ENCODE results near the gene NIF3L1. TPM values are rescaled to one million over a fixed set of nuclear protein-coding genes. Genes with fewer than 3 reads are reported as not detected.

NIF3L1 gene
- total and polyA plus RNA-seq, 5 donors, result 16.6 to 23.1 (median 21.1) TPM

GRCh38 chr2:200852605-200853004, 36.6 kb upstream of the NIF3L1 start:
- intact Hi-C loops (cut with DNase I), result loop anchor here in 1 of 4 donors (5.0 kb wide), 1 partner anchor 35 kb away; no protein-coding TSS in a partner anchor

GRCh38 chr2:200856806-200857205, 32.4 kb upstream of the NIF3L1 start:
- WGBS, result 83% methylated on average over 8 of the region's 8 CpGs
- H3K27me3 ChIP-seq (ENCODE audit: control insufficient read depth, insufficient read depth), result no peaks in the 10 kb centered on the region
- ATAC-seq (no peak), DNase-seq (no peak)
- no peak overlapping the region for H3K4me3 ChIP-seq (ENCODE audit: low read length)
- intact Hi-C loops (cut with DNase I), result no loop called here
- H3K4me1 ChIP-seq (ENCODE audit: control insufficient read depth, insufficient read depth, low read length), result peaks cover 3% of the 10 kb centered on the region
- no peak overlapping the region for H3K27ac ChIP-seq (ENCODE audit: low read length)
- no peaks in the 10 kb centered on the region for H3K9me3 ChIP-seq (ENCODE audit: control insufficient read depth, low read length)

More at GRCh38 chr2:200852605-200853004, 36.6 kb upstream of the NIF3L1 start:
- Histone ChIP-seq H3K27ac (ENCODE audit: low read length) (no peak overlapping the region), H3K27me3 (ENCODE audit: control insufficient read depth, insufficient read depth) (no peaks in the 10 kb centered on the region), H3K4me1 (ENCODE audit: control insufficient read depth, insufficient read depth, low read length) (peaks cover 2% of the 10 kb centered on the region), H3K4me3 (ENCODE audit: low read length) (no peak overlapping the region), H3K9me3 (ENCODE audit: control insufficient read depth, low read length) (no peaks in the 10 kb centered on the region)
- WGBS, result 97% methylated on average over 2 of the region's 2 CpGs
- DNase-seq (no peak), ATAC-seq (no peak)

GRCh38 chr2:200860092-200860795, 28.9 kb upstream of the NIF3L1 start:
- Histone ChIP-seq H3K27ac (ENCODE audit: low read length) (no peak overlapping the region), H3K9me3 (ENCODE audit: control insufficient read depth, low read length) (no peaks in the 10 kb centered on the region), H3K27me3 (ENCODE audit: control insufficient read depth, insufficient read depth) (no peaks in the 10 kb centered on the region), H3K4me3 (ENCODE audit: low read length) (peak overlapping the region; percentile 31), H3K4me1 (ENCODE audit: control insufficient read depth, insufficient read depth, low read length) (peaks cover 3% of the 10 kb centered on the region)
- no peak for DNase-seq
- WGBS, result 17% methylated on average over 12 of the region's 12 CpGs
- intact Hi-C loops (cut with DNase I), result loop anchor here in 1 of 4 donors (5.0 kb wide), 1 partner anchor 48 kb away; the partner anchor contains the start of gene BZW1
- ATAC-seq, result no peak

GRCh38 chr2:200861617-200862155, 27.5 kb upstream of the NIF3L1 start:
- ATAC-seq (no peak), DNase-seq (no peak)
- H3K4me1 ChIP-seq (ENCODE audit: control insufficient read depth, insufficient read depth, low read length), result peaks cover 3% of the 10 kb centered on the region
- intact Hi-C loops (cut with DNase I), result loop anchor here in 1 of 4 donors (5.0 kb wide), 1 partner anchor 49 kb away; the partner anchor contains the start of gene BZW1
- H3K9me3 ChIP-seq (ENCODE audit: control insufficient read depth, low read length), result no peaks in the 10 kb centered on the region
- 2% methylated on average over 4 of the region's 4 CpGs for WGBS
- H3K27me3 ChIP-seq (ENCODE audit: control insufficient read depth, insufficient read depth), result no peaks in the 10 kb centered on the region
- no peak overlapping the region for H3K27ac ChIP-seq (ENCODE audit: low read length)
- peak overlapping the region; percentile 83 for H3K4me3 ChIP-seq (ENCODE audit: low read length)

- intact Hi-C loops (cut with DNase I), result loop anchor here in 1 of 4 donors (5.0 kb wide), 1 partner anchor 50 kb away; the partner anchor contains the start of gene BZW1
- ATAC-seq, result no peak
- Histone ChIP-seq H3K27ac (ENCODE audit: low read length) (peak overlapping the region; percentile 77), H3K27me3 (ENCODE audit: control insufficient read depth, insufficient read depth) (no peaks in the 10 kb centered on the region), H3K9me3 (ENCODE audit: control insufficient read depth, low read length) (no peaks in the 10 kb centered on the region), H3K4me3 (ENCODE audit: low read length) (peak overlapping the region; percentile 83), H3K4me1 (ENCODE audit: control insufficient read depth, insufficient read depth, low read length) (peaks cover 2% of the 10 kb centered on the region)
- WGBS, result under 1% methylated on average over 13 of the region's 13 CpGs
- DNase-seq, result no peak
Observed at GRCh38 chr2:200862532-200863000, 26.6 kb upstream of the NIF3L1 start.

- Histone ChIP-seq H3K9me3 (ENCODE audit: control insufficient read depth, low read length) (no peaks in the 10 kb centered on the region), H3K27ac (ENCODE audit: low read length) (peak overlapping the region; percentile 99), H3K4me3 (ENCODE audit: low read length) (peak overlapping the region; percentile 83), H3K27me3 (ENCODE audit: control insufficient read depth, insufficient read depth) (no peaks in the 10 kb centered on the region), H3K4me1 (ENCODE audit: control insufficient read depth, insufficient read depth, low read length) (no peaks in the 10 kb centered on the region)
- ATAC-seq (peak in 1 of 2 donors; percentile 1), DNase-seq (no peak)
- intact Hi-C loops (cut with DNase I), result loop anchor here in 1 of 4 donors (5.0 kb wide), 1 partner anchor 51 kb away; the partner anchor contains the start of gene BZW1
- WGBS, result under 1% methylated on average over 19 of the region's 19 CpGs
Observed at GRCh38 chr2:200863782-200864175, 25.4 kb upstream of the NIF3L1 start.

GRCh38 chr2:200864176-200865034, 24.8 kb upstream of the NIF3L1 start, which contains the start of gene CLK1:
Gene CLK1, minus strand, starts transcription at chr2:200864658. Its CDS starts 2,796 bp downstream, at chr2:200861862.
- H3K4me1 ChIP-seq (ENCODE audit: control insufficient read depth, insufficient read depth, low read length), result no peaks in the 10 kb centered on the region
- ATAC-seq, result peak; percentile 96
- WGBS, result under 1% methylated on average over 89 of the region's 89 CpGs
- no peaks in the 10 kb centered on the region for H3K9me3 ChIP-seq (ENCODE audit: control insufficient read depth, low read length)
- intact Hi-C loops (cut with DNase I), result loop anchor here in 1 of 4 donors (5.0 kb wide), 1 partner anchor 52 kb away; the partner anchor contains the start of gene BZW1
- peak within 1 kb of the TSS; percentile 99 for H3K27ac ChIP-seq (ENCODE audit: low read length)
- DNase-seq, result peak; percentile 98 to 100 (median 99)
- no peaks in the 10 kb centered on the region for H3K27me3 ChIP-seq (ENCODE audit: control insufficient read depth, insufficient read depth)
- peak within 1 kb of the TSS; percentile 83 for H3K4me3 ChIP-seq (ENCODE audit: low read length)

- 93% methylated on average over 2 of the region's 2 CpGs for WGBS
- H3K4me1 ChIP-seq (ENCODE audit: control insufficient read depth, insufficient read depth, low read length), result peaks cover 2% of the 10 kb centered on the region
- intact Hi-C loops (cut with DNase I), result no loop called here
Observed at GRCh38 chr2:200869014-200869413, 20.2 kb upstream of the NIF3L1 start.

GRCh38 chr2:200871151-200871550, 18.0 kb upstream of the NIF3L1 start:
- Histone ChIP-seq H3K4me3 (ENCODE audit: low read length) (no peak overlapping the region), H3K27ac (ENCODE audit: low read length) (no peak overlapping the region), H3K9me3 (ENCODE audit: control insufficient read depth, low read length) (no peaks in the 10 kb centered on the region), H3K27me3 (ENCODE audit: control insufficient read depth, insufficient read depth) (no peaks in the 10 kb centered on the region), H3K4me1 (ENCODE audit: control insufficient read depth, insufficient read depth, low read length) (peaks cover 2% of the 10 kb centered on the region)
- DNase-seq (no peak), ATAC-seq (no peak)
- WGBS, result 86% methylated on average over 3 of the region's 3 CpGs
- intact Hi-C loops (cut with DNase I), result no loop called here

More at GRCh38 chr2:200869014-200869413, 20.2 kb upstream of the NIF3L1 start:
- Histone ChIP-seq H3K9me3 (ENCODE audit: control insufficient read depth, low read length) (no peaks in the 10 kb centered on the region), H3K27me3 (ENCODE audit: control insufficient read depth, insufficient read depth) (no peaks in the 10 kb centered on the region), H3K27ac (ENCODE audit: low read length) (no peak overlapping the region), H3K4me3 (ENCODE audit: low read length) (no peak overlapping the region)
- no peak for ATAC-seq
- no peak for DNase-seq

- intact Hi-C loops (cut with DNase I), result no loop called here
- H3K4me3 ChIP-seq (ENCODE audit: low read length), result no peak overlapping the region
- no peaks in the 10 kb centered on the region for H3K9me3 ChIP-seq (ENCODE audit: control insufficient read depth, low read length)
- no peaks in the 10 kb centered on the region for H3K27me3 ChIP-seq (ENCODE audit: control insufficient read depth, insufficient read depth)
- ATAC-seq, result no peak
- no peak for DNase-seq
- WGBS, result 96% methylated on average over 6 of the region's 6 CpGs
- no peak overlapping the region for H3K27ac ChIP-seq (ENCODE audit: low read length)
- H3K4me1 ChIP-seq (ENCODE audit: control insufficient read depth, insufficient read depth, low read length), result peaks cover 2% of the 10 kb centered on the region
Observed at GRCh38 chr2:200873560-200873959, 15.6 kb upstream of the NIF3L1 start.
